Daoy (cell line): ENCODE data around the gene SAMD11. TPM values are rescaled to one million over a fixed set of nuclear protein-coding genes. Genes with fewer than 3 reads are reported as not detected.

Experiments used
- DNase-seq: peaks from one replicate; pipeline ENCODE4 v3.0.0-alpha.2; 2015; ENCODE audit warnings: low read depth
- total RNA-seq: library from RNA; depleted of rRNA; stranded (reverse); fragments of >200 nt; shearing (Covaris generic); gene quantifications from 2 replicates; pipeline ENCODE4 v1.2.3, GENCODE V29; 2014

Gene SAMD11
- total RNA-seq, 1 experiment from 2014 or later = 24.3 TPM

DNA sequence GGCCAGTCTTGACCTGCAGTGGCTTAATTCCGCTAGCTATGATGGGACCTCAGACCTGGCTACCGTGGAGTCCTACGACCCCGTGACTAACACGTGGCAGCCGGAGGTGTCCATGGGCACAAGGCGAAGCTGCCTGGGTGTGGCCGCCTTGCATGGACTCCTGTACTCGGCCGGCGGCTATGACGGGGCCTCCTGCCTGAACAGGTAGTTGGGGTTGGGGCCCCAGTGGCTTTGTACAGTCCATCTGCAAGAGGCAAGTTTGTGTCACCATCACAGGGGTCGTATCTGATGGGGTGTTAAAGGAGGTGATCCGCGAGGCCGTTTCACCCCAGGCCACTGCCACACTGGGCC is 39.6 kb downstream of the SAMD11 start:
- no peak for DNase-seq

DNA sequence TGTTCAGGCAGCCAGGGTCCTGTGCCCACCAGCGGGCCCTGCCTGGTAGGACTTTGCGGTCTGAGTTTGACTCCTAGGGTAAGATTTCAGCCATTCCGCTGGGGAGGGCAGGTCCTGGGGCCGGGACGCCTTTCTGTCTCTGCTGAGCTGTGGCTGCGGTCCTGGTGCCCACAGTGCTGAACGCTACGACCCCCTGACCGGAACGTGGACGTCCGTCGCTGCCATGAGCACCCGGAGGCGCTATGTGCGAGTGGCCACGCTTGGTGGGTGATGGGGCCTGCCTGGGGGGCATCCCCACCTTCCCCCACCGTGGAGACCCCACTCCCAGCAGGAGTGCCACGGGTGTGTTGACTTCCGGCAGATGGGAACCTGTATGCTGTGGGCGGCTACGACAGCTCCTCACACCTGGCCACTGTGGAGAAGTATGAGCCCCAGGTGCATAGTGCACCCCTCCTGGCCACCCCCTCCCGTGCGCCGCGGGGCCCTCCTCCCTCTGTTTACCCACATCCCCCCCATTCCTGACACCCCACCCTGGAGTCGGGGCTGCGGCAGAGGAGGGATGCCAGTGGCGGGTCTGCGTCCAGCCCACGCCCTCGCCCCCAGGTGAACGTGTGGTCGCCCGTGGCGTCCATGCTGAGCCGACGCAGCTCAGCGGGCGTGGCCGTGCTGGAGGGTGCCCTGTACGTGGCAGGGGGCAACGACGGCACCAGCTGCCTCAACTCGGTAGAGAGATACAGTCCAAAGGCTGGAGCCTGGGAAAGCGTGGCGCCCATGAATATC is 40.2 kb downstream of the SAMD11 start:
- no peak for DNase-seq

DNA sequence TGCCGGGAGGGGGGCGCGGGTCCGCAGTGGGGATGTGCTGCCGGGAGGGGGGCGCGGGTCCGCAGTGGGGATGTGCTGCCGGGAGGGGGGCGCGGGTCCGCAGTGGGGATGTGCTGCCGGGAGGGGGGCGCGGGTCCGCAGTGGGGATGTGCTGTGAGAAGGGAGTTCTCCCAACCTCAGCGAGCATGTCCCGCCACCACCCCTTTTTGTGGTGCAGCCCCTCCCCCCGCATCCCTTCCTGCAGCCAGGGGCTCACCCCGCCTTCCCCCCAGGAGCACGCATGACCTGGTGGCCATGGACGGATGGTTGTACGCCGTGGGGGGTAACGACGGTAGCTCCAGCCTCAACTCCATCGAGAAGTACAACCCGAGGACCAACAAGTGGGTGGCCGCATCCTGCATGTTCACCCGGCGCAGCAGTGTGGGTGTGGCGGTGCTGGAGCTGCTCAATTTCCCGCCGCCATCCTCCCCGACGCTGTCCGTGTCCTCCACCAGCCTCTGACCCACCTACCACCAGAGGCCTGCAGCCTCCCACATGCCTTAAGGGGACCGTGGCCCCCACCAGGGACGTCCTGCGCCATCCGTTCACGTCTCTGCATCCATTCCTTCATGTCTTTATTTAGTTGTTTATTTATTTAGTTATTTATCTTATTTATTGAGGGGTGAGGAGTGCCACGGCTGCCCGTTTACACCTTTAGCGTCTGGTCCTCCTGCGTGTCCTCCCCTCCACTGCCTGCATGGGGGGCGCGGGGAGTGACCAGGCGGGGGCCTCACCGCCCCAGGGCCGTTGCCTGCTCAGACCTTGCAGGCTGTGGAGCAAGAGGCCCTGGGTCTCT is 41.2 kb downstream of the SAMD11 start:
- no peak for DNase-seq

DNA sequence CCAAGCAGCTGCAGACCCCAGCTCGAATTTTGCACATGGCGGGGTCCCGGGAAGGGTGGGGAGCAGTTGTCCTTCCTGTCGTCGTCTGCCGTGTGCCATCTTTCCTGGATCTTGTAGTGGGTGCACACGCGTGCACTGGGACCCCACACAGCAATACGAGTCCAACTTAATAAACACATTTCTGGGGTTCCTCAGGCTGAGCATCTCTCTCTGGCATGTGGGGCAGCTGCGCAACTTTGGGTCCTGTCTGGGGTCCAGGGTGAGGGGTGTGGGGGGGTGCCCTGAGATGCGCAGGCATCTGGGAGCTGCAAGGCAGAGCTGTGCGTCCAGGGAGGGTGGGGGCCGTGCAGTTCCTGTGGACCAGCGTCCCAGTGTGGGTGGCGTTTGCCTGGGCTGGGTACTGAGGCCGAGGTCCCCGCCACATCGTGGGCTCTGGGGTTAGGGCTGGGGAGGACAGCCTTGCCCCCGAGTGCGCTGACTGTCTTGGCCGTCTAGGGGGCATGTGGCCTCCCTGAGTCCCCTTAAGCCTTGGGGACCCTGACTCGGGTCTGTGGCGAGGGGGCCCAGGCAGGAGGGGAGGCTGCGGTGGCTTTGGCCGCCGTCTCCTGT is 41.9 kb downstream of the SAMD11 start:
- DNase-seq = no peak

DNA sequence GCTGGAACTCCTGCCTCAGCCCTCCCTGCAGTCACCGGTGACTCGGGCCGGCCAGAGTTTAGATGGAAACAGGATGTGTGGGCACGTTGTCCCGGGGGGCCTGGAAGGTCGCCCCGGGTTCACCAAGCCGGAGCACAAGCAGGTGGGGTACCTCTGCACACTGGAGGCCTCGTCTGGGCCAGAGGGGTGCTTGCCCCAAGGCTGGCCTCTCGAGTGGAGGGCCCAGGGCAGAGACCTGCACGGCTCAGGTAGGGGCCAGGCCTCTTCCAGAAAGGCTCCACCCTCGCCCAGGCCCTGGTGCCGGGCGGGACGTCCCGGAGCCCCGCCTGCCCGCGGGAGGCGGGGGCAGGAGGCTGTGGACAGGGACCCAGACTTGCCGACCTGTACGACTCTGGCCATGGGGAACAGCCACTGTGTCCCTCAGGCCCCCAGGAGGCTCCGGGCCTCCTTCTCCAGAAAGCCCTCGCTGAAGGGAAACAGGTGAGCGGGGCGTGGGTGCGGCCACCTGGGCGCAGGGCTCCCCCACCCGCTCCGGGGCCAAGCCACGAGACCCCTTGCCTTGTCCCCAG is 42.5 kb downstream of the SAMD11 start, which contains the start of gene PLEKHN1:
TSS of gene PLEKHN1 (plus strand) at position 348 of the 569 bp plus-strand sequence. CDS start at position 398, 50 bp downstream.
- DNase-seq = peak; percentile 87

DNA sequence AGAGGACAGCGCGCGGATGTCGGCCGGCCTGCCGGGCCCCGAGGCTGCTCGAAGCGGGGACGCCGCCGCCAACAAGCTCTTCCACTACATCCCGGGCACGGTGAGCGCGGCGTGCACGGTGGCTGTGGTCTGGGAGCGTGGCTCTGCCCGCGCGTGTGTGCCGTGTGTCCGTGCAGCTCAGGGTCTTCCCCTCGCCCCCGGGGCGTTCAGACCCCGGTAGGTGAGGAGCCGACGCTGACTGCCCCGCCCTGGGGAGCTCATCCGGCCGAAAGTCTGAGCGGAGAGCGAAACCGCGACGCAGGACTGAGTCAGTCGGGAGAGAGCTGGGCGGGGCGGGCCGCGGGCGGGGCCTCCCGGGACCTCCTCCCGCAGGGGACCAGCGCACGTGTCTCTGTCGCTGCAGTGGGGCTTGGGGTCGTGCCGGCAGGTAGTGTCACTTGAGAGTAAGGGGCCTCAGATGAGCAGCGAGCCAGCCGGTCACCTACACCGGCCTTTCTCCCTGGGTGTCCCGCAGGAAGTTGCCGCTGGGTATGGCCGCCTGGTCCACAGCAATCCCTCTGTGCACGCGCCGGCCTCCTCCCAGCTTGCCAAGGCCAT is 43.1 kb downstream of the SAMD11 start:
- DNase-seq = peak; percentile 91

DNA sequence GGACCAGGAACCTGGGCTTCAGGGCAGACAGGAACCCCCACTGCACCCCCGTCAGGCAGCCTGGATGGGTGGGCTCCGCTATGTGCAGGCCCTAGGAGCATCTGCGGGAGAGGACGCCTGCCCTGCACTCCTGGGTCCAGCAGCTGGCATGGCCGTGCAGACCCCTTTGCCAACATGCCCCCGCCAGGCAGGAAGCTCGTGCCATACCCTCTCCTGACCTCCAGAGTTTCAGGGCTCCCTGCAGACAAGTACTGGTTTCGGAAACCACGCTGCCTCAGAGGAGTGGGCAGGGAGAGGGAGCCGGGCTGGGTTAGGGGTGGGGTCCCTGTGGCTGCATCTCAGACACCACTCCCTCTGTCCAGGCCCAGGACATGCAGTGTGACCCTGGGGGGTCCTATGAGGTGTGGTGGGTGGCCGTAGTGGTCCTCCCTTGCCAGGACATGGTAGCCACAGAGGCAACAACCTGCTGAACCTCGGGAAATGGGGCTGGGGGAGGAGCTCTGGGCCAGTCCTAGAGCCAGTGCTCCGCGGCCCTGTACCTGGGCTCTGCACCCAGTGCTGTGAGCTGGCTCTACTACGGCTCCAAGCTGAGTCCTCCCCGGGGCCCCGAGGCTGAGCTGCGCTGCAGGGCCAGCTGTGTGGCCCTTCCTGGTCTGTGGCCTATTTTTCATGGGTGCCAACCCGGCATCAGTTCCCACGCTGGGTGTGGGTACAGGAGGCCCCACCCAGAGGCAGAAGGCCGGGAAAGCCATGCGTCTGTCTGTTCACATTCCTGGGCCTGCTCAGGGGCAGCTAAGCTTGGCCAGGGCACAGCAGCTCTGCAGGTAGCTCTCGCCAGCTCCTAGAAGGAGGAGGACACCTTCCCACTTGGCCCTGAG is 44.0 kb downstream of the SAMD11 start:
- DNase-seq = peak; percentile 5

DNA sequence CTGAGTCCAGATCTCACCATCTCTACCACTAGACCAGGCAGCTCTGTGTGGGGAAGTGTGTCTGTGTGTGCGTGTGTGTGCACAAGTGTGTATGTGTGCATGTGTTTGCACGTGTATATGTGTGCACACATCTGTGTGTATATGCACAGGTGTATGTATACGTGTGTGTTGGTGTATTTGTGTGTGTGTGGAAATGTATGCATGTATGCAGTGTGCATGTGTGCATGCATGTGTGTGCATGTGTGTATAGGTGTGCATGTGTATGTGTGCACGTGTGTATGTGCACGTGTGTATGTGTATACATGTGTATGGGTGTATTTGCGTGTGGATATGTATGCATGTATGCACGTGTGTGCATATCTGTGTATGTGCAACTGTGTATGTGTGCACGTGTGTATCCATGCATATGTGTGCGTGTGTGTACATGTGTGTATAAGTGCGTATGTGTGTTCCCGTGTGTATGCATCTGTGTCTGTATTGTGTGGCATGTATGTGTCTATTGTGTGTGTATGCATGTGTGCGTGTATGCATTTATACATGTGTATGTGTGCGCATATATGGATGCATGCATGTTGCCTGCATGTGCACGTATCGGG is 45.6 kb downstream of the SAMD11 start:
- DNase-seq = no peak

DNA sequence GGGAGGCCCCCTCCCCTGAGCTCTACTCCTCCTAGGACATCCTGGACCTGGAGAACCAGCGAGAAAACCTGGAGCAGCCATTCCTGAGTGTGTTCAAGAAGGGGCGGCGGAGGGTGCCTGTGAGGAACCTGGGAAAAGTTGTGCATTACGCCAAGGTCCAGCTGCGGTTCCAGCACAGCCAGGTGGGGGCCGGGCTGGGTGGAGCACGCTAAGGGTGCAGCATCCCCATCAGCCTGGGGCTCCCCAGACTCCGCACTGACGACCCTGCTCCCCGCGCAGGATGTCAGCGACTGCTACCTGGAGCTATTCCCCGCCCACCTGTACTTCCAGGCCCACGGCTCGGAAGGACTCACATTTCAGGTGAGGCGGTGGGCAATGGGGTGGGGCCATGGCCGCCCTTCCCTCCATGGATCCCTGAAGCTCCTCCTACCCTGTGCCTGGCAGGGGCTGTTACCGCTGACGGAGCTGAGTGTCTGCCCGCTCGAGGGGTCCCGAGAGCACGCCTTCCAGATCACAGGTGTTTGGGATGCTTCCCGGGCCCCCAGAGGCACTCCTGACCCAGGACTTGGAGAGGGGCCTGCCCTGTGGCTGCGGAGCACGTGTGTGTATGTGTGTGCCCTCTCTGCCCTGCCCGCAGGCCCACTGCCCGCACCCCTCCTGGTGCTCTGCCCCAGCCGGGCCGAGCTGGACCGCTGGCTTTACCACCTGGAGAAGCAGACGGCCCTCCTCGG is 46.7 kb downstream of the SAMD11 start:
- DNase-seq = no peak

DNA sequence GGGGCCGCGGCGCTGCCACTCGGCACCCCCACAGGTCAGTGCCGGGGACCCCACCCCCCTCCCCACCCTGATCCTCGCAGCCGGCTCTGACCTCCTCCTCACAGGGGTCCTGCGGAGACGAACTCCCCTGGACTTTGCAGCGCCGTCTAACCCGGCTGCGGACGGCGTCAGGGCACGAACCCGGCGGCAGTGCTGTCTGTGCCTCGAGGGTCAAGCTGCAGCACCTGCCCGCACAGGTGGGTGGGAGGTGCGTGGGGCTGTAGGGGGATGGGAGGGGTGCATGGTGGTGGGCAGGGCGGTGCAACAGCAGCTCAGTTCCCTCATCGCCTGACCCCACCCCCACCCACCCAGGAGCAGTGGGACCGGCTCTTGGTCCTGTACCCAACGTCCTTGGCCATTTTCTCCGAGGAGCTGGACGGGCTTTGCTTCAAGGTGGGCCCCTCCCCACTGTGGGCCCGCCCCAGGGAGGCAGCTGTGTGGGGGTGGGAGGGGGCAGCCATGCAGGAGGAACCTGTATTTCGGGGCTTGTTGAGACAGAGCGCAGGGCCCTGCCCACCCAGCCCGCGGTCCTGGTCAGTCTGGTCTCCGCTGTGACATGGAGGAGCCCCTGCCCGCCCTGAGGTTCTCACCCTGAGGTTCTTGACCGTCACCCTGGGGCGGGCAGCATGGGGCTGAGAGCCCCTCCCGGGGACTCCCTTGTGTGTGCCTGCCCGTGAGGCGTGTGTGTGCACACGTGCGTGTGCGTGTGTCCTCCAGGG is 47.4 kb downstream of the SAMD11 start:
- DNase-seq = no peak

DNA sequence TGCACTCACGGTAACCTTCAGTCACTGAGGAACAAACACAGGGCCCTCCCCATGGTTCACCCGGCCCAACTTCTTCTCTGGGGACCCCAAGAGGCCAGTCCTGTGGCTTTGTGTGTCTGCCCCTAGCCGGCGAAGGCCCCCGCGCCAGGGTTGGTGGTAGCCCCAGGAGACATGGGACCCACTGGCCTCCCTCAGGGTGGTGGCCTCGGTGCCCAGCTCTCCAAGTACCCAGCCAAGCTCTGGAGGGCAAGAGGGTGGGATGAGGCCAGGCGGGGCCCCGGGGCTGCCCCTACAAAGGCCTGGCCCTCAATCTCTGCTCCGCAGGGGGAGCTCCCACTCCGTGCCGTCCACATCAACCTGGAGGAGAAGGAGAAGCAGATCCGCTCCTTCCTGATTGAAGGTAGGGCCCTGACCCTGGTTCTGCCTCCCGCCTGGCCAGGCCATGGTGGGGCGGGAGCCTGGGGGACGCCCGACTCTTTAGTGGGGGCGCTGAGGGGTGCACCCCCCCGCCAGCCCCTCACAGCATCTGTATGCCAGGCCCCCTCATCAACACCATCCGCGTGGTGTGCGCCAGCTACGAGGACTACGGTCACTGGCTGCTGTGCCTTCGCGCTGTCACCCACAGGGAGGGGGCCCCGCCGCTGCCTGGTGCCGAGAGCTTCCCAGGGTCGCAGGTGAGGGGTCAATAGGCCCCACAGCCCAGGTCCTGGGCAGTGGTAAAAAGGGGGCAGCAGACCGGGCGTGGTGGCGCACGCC is 48.2 kb downstream of the SAMD11 start:
- no peak for DNase-seq

DNA sequence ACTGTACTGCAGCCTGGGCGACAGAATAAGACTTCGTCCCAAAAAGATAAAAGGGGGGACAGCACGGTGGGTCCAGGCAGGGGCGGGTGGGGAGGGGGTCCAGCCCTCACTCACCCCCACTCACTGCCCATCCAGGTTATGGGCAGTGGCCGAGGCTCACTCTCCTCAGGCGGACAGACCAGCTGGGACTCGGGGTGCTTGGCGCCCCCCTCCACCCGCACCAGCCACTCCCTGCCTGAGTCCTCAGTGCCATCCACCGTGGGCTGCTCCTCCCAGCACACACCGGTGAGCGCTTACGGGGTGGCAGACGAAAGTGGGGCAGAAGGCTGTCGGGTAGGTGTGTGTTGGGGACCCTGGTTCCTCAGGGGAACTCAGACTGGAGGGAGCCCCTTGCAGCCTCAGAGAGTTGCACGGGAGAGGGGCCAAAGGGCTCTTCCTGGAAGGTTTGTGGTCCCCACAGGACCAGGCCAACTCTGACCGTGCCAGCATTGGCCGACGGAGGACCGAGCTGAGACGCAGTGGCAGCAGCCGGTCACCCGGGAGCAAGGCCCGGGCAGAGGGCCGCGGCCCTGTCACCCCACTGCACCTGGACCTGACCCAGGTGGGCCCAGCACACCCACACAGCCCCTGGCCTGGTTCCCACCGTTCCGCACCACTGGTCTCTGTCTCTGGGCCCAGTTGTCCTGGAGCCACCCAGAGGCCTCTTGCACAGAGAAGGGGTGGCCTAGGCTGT is 49.2 kb downstream of the SAMD11 start:
- DNase-seq = no peak

DNA sequence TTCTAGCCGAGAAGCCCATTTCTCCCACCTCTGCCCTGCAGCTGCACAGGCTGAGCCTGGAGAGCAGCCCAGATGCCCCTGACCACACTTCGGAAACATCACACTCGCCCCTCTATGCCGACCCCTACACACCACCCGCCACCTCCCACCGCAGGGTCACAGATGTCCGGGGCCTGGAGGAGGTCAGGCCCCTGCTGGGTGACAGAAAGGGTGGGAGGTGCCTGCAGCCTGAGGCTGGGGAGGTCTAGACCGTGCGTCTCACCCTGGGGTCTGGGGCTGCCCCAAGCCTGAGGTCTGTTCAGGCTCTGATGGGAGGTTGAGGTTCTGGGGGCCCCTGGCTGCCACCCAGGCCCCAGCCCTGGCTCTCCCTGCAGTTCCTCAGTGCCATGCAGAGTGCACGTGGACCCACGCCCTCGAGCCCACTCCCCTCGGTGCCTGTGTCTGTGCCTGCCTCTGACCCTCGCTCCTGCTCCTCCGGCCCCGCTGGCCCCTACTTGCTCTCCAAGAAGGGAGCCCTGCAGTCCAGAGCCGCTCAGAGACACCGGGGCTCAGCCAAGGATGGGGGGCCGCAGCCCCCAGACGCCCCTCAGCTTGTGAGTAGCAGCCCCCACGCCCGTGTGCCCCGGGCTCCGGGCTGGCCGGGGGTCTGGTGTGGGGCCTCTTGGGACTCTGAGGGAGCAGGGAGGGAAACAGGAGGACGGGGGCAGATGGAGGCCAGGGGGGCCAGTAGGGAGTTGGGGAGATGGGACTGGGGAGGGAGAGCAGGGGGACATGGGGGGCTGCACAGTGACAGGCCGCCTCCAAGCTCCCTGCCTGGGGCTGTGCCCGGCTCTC is 50.0 kb downstream of the SAMD11 start:
- DNase-seq = no peak

DNA sequence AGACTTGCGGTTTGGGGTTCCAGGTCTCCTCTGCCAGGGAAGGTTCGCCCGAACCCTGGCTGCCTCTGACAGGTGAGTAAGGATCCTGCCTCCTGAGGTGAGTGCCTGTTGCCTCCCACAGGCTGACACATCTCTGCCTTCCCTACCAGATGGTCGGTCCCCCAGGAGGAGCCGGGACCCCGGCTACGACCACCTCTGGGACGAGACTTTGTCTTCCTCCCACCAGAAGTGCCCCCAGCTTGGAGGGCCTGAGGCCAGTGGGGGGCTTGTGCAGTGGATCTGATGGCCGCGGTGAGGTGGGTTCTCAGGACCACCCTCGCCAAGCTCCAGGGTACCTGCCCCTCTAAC is 50.5 kb downstream of the SAMD11 start:
- DNase-seq = no peak

DNA sequence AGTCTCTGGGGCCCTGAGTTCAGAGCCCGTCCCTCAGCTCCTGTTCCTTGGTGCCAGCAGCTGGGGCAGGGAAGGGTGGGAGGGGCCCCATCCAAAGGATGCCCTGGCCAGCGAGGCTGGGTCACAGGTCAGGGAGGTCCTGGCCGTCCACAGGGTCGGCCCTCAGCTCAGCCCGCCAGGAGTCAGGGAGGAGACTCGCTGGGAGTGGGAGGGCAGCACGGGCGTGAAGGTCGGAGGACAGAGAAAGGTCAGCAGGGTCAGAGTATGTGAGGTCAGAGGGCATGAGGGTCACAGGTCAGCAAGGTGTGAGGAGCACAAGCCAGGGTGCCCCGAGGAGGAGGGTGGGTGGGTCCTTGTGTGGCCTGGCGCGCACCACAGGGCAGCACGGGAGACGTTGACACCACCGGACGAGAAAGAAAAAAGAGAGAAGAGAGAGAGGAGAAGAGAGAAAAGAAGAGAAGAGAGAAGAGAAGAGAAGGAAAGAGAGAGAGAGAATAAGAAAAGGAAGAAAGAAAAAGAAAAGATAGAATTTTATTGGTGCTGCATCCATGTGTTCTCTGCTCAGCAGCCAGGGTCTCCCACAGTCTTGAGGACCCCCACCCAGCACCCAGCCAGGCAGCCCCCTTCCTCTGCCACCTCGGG is 51.1 kb downstream of the SAMD11 start:
- DNase-seq = no peak

DNA sequence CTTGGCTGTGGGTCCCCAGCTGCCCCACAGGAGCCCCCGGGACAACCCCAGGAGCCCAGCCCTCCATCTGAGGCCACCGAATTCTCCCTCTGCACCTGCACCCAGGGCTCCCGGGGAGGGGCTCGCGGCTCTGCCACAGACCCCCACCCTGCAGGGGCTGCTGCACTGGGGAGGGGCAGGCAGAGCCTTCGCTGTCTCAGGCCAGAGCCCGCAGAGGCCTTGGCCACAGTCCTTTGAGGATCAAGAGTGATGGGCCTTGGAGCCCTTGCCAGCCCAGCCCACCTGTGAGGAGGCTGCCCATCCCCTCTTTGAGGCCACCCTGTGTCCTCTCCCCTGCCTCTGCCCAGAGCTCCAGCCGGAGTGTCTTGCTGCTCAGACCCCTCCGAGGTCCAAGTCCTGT is 51.6 kb downstream of the SAMD11 start:
- no peak for DNase-seq
